HAP-1 (cell line): Measurements from ENCODE around the gene L3MBTL4.
"Not testable (repeated sequence)": the region's sequence is repeated elsewhere in the genome, so short reads cannot be mapped to it uniquely, and the experiment has no call there.

Experiments used
- DNase-seq, 2 experiments: peaks; one replicate each; pipeline ENCODE4 v3.0.0-alpha.2; 2016 to 2020; ENCODE audit warnings: low spot score in 2 of 2
- H3K27me3 ChIP-seq: fragments of 250-450 bp; sonication (Bioruptor Pico); 2 replicates; pipeline ENCODE4 v1.5.1; 2020; ENCODE audit warnings: low read depth, mild to moderate bottlenecking, moderate library complexity
- H3K36me3 ChIP-seq: fragments of 250-450 bp; sonication (Bioruptor Pico); replicated peaks from 2 replicates; pipeline ENCODE4 v1.5.1; 2020; ENCODE audit warnings: mild to moderate bottlenecking
- H3K4me1 ChIP-seq: fragments of 250-450 bp; sonication (Bioruptor Pico); 2 replicates; pipeline ENCODE4 v1.5.1; 2020; ENCODE audit warnings: mild to moderate bottlenecking
- H3K4me3 ChIP-seq: fragments of 250-450 bp; sonication (Bioruptor Pico); 2 replicates; pipeline ENCODE4 v1.5.1; 2020; ENCODE audit warnings: mild to moderate bottlenecking, moderate library complexity
- H3K9me3 ChIP-seq: fragments of 250-450 bp; sonication (Bioruptor Pico); 2 replicates; pipeline ENCODE4 v1.5.1; 2020; ENCODE audit warnings: mild to moderate bottlenecking, moderate library complexity
- in situ Hi-C: fragments of 300-500 bp; cut with MboI; formaldehyde crosslinking; loops from 3 replicates; pipeline ENCODE4 v1.14.3; 2020; ENCODE audit warnings: low sequenced_read_pairs, inconsistent platforms, mixed read lengths

The L3MBTL4 gene

GRCh38 chr18:6414118-6414722 lies 491 bp downstream of the L3MBTL4 start:
- no peaks in the 10 kb centered on the region for H3K9me3 ChIP-seq
- no peak overlapping the region for H3K4me3 ChIP-seq
- no peaks in the 10 kb centered on the region for H3K36me3 ChIP-seq
- in situ Hi-C loops: loop anchor here (25.0 kb wide), 1 partner anchor 98 kb away; no protein-coding TSS in a partner anchor
- H3K27me3 ChIP-seq: no peaks in the 10 kb centered on the region
- no peaks in the 10 kb centered on the region for H3K4me1 ChIP-seq
- no peak for DNase-seq

- Histone ChIP-seq H3K4me3 (no peak overlapping the region), H3K27me3 (no peaks in the 10 kb centered on the region), H3K36me3 (no peaks in the 10 kb centered on the region), H3K4me1 (no peaks in the 10 kb centered on the region), H3K9me3 (no peaks in the 10 kb centered on the region)
- no peak for DNase-seq
- in situ Hi-C loops: loop anchor here (25.0 kb wide), 1 partner anchor 99 kb away; no protein-coding TSS in a partner anchor
Measured at GRCh38 chr18:6413579-6414117, 1.1 kb downstream of the L3MBTL4 start.

- no peaks in the 10 kb centered on the region for H3K9me3 ChIP-seq
- H3K4me3 ChIP-seq: no peak overlapping the region
- in situ Hi-C loops: loop anchor here (25.0 kb wide), 1 partner anchor 99 kb away; no protein-coding TSS in a partner anchor
- no peaks in the 10 kb centered on the region for H3K27me3 ChIP-seq
- no peaks in the 10 kb centered on the region for H3K4me1 ChIP-seq
- no peak for DNase-seq
- no peaks in the 10 kb centered on the region for H3K36me3 ChIP-seq
Measured at GRCh38 chr18:6412933-6413472, 1.7 kb downstream of the L3MBTL4 start.

GRCh38 chr18:6411382-6411781 lies 3.3 kb downstream of the L3MBTL4 start:
- Histone ChIP-seq H3K9me3 (no peaks in the 10 kb centered on the region), H3K36me3 (no peaks in the 10 kb centered on the region), H3K27me3 (no peaks in the 10 kb centered on the region), H3K4me3 (no peak overlapping the region), H3K4me1 (no peaks in the 10 kb centered on the region)
- no peak for DNase-seq
- in situ Hi-C loops: loop anchor here (25.0 kb wide), 1 partner anchor 101 kb away; no protein-coding TSS in a partner anchor

GRCh38 chr18:6409933-6410332 lies 4.8 kb downstream of the L3MBTL4 start:
- Histone ChIP-seq H3K9me3 (no peaks in the 10 kb centered on the region), H3K27me3 (no peaks in the 10 kb centered on the region), H3K4me3 (no peak overlapping the region), H3K36me3 (no peaks in the 10 kb centered on the region), H3K4me1 (no peaks in the 10 kb centered on the region)
- no peak for DNase-seq
- in situ Hi-C loops: loop anchor here (25.0 kb wide), 1 partner anchor 102 kb away; no protein-coding TSS in a partner anchor

- in situ Hi-C loops: loop anchor here (25.0 kb wide), 1 partner anchor 104 kb away; no protein-coding TSS in a partner anchor
- H3K9me3 ChIP-seq, H3K4me3 ChIP-seq, DNase-seq, H3K4me1 ChIP-seq, H3K27me3 ChIP-seq, H3K36me3 ChIP-seq: not testable (repeated sequence)
Measured at GRCh38 chr18:6408543-6408942, 6.2 kb downstream of the L3MBTL4 start.

GRCh38 chr18:6406910-6407470 lies 7.7 kb downstream of the L3MBTL4 start:
- Histone ChIP-seq H3K4me3 (no peak overlapping the region), H3K36me3 (no peaks in the 10 kb centered on the region), H3K27me3 (no peaks in the 10 kb centered on the region), H3K4me1 (no peaks in the 10 kb centered on the region), H3K9me3 (no peaks in the 10 kb centered on the region)
- no peak for DNase-seq
- in situ Hi-C loops: loop anchor here (25.0 kb wide), 1 partner anchor 105 kb away; no protein-coding TSS in a partner anchor

- no peaks in the 10 kb centered on the region for H3K4me1 ChIP-seq
- H3K36me3 ChIP-seq: no peaks in the 10 kb centered on the region
- H3K4me3 ChIP-seq: no peak overlapping the region
- no peaks in the 10 kb centered on the region for H3K9me3 ChIP-seq
- in situ Hi-C loops: loop anchor here (25.0 kb wide), 1 partner anchor 106 kb away; no protein-coding TSS in a partner anchor
- no peak for DNase-seq
- H3K27me3 ChIP-seq: no peaks in the 10 kb centered on the region
Measured at GRCh38 chr18:6406075-6406909, 8.4 kb downstream of the L3MBTL4 start.

GRCh38 chr18:6405237-6406074 lies 9.3 kb downstream of the L3MBTL4 start:
- Histone ChIP-seq H3K9me3 (no peaks in the 10 kb centered on the region), H3K4me3 (no peak overlapping the region), H3K36me3 (no peaks in the 10 kb centered on the region), H3K27me3 (no peaks in the 10 kb centered on the region), H3K4me1 (no peaks in the 10 kb centered on the region)
- in situ Hi-C loops: loop anchor here (25.0 kb wide), 1 partner anchor 107 kb away; no protein-coding TSS in a partner anchor
- no peak for DNase-seq

GRCh38 chr18:6404834-6405233 lies 9.9 kb downstream of the L3MBTL4 start:
- H3K4me3 ChIP-seq: no peak overlapping the region
- H3K4me1 ChIP-seq: no peaks in the 10 kb centered on the region
- H3K9me3 ChIP-seq: no peaks in the 10 kb centered on the region
- H3K27me3 ChIP-seq: no peaks in the 10 kb centered on the region
- no peaks in the 10 kb centered on the region for H3K36me3 ChIP-seq
- in situ Hi-C loops: loop anchor here (25.0 kb wide), 1 partner anchor 107 kb away; no protein-coding TSS in a partner anchor
- DNase-seq: no peak

GRCh38 chr18:6401687-6402086 lies 13.0 kb downstream of the L3MBTL4 start:
- in situ Hi-C loops: loop anchor here (25.0 kb wide), 1 partner anchor 111 kb away; no protein-coding TSS in a partner anchor
- no peaks in the 10 kb centered on the region for H3K27me3 ChIP-seq
- no peak overlapping the region for H3K4me3 ChIP-seq
- H3K4me1 ChIP-seq: no peaks in the 10 kb centered on the region
- H3K9me3 ChIP-seq: no peaks in the 10 kb centered on the region
- DNase-seq: no peak
- no peaks in the 10 kb centered on the region for H3K36me3 ChIP-seq

- no peaks in the 10 kb centered on the region for H3K36me3 ChIP-seq
- no peak for DNase-seq
- H3K27me3 ChIP-seq: no peaks in the 10 kb centered on the region
- H3K4me1 ChIP-seq: no peaks in the 10 kb centered on the region
- no peaks in the 10 kb centered on the region for H3K9me3 ChIP-seq
- in situ Hi-C loops: loop anchor here (25.0 kb wide), 1 partner anchor 113 kb away; no protein-coding TSS in a partner anchor
- H3K4me3 ChIP-seq: no peak overlapping the region
Measured at GRCh38 chr18:6399776-6400175, 14.9 kb downstream of the L3MBTL4 start.
